ENCODE measurements around the gene PDXK. TPM values are rescaled to one million over a fixed set of nuclear protein-coding genes. Genes with fewer than 3 reads are reported as not detected.

The PDXK gene
- total RNA-seq, 1 donor from 2014 or later, result 54.0 TPM

DNA sequence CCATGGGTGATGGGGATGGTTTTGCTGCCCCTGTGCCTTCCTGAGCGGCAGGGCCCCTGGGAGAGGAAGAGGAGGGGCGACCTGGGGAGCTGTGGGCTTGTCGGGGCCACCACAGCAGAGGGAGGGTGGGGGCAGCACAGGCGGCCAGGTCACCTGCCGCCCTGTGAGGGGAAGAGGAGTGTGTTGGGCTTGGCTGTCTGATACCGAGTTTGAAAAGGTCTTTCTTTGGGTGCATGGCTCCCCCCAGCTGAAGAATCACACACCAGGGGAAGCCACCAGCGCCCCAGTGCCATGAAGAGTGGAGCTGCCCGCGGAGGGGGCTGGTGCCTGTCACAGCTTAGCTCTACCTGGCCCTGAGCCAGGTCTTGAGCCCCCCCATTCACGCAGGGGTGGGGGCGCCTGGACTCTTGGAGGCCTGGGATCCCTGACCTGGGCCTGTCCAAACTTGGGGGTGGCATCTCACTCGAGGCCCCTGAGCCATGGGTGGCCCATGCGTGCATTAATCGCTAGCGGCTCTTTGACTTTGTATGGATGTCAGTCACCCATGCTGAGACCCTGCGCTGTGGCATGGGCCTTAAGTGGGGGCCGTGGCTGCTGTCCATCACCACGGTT, 30.8 kb downstream of the PDXK start:
- Histone ChIP-seq H3K4me1 (no peaks in the 10 kb centered on the region), H2AFZ (replicated peaks) (no peak overlapping the region), H3K4me3 (no peak overlapping the region), H3K27me3 (no peaks in the 10 kb centered on the region), H3K36me3 (no peaks in the 10 kb centered on the region), H3F3A (ENCODE audit: low read depth) (no peaks in the 10 kb centered on the region), H3K9ac (no peak overlapping the region), H4K20me1 (ENCODE audit: low read depth) (no peaks in the 10 kb centered on the region), H3K4me2 (no peak overlapping the region), H3K79me2 (ENCODE audit: low read depth) (no peaks in the 10 kb centered on the region), H3K9me3 (ENCODE audit: low read depth) (no peaks in the 10 kb centered on the region), H3K27ac (no peak overlapping the region)
- no peak for TF ChIP-seq EZH2phosphoT487 (IDR thresholded peaks at IDR 0.05)
- no peak for TF ChIP-seq EZH2 (IDR thresholded peaks at IDR 0.05)
- TF ChIP-seq, protein P1, sequence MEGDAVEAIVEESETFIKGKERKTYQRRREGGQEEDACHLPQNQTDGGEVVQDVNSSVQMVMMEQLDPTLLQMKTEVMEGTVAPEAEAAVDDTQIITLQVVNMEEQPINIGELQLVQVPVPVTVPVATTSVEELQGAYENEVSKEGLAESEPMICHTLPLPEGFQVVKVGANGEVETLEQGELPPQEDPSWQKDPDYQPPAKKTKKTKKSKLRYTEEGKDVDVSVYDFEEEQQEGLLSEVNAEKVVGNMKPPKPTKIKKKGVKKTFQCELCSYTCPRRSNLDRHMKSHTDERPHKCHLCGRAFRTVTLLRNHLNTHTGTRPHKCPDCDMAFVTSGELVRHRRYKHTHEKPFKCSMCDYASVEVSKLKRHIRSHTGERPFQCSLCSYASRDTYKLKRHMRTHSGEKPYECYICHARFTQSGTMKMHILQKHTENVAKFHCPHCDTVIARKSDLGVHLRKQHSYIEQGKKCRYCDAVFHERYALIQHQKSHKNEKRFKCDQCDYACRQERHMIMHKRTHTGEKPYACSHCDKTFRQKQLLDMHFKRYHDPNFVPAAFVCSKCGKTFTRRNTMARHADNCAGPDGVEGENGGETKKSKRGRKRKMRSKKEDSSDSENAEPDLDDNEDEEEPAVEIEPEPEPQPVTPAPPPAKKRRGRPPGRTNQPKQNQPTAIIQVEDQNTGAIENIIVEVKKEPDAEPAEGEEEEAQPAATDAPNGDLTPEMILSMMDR (IDR thresholded peaks at IDR 0.05), result no peak
- H3K4me1 Mint-ChIP-seq, result no peaks in the 10 kb centered on the region
- no peaks in the 10 kb centered on the region for H3K9me3 Mint-ChIP-seq
- H3K4me3 Mint-ChIP-seq, result no peak overlapping the region
- H3K27ac Mint-ChIP-seq, result no peak overlapping the region
- peaks cover 5% of the 10 kb centered on the region for H3K27me3 Mint-ChIP-seq (ENCODE audit: insufficient read depth, low read depth)
- no peak for DNase-seq (ENCODE audit: low spot score)
- peaks cover 16% of the 10 kb centered on the region for H3K36me3 Mint-ChIP-seq

DNA sequence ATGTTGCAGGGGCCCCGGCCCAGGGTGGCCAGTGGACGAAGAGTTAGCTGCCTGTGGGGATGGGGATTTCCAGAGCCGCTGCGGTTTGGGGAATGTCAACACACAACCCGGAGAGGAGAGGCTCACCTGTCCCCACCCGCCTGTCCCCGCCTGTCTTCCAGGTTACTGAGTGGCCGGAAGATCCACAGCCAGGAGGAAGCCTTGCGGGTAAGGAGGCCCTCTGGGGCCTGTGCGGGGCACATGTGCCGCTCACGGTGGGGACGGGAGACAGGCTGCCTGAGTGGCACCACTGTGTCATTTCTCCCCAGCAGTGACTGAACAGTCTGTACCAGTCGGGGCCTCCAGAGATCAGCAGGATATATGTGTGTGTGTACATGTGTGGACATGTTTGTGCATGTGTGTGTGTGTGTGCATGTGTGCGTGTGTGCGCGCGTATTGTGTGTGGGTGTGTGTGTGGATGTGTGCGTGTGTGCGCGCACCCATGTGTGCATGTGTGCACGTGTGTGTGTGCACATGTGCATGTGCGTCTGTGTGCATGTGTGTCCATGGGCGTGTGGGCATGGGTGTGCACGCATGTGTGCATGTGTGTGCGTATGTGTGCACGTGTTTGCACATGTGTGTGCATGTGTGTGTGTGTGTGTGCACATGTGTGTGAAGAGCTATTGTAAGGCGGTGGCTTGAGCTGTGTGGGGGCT, 31.6 kb downstream of the PDXK start:
- Histone ChIP-seq H3K9me3 (ENCODE audit: low read depth) (no peaks in the 10 kb centered on the region), H3K9ac (no peak overlapping the region), H3K27ac (no peak overlapping the region), H3K4me3 (no peak overlapping the region), H3K36me3 (no peaks in the 10 kb centered on the region), H3K4me2 (no peak overlapping the region), H3K4me1 (no peaks in the 10 kb centered on the region), H4K20me1 (ENCODE audit: low read depth) (no peaks in the 10 kb centered on the region), H2AFZ (replicated peaks) (no peak overlapping the region), H3F3A (ENCODE audit: low read depth) (no peaks in the 10 kb centered on the region), H3K27me3 (no peaks in the 10 kb centered on the region), H3K79me2 (ENCODE audit: low read depth) (no peaks in the 10 kb centered on the region)
- H3K9me3 Mint-ChIP-seq, result no peaks in the 10 kb centered on the region
- H3K4me1 Mint-ChIP-seq, result no peaks in the 10 kb centered on the region
- peak overlapping the region; percentile 43 for H3K27ac Mint-ChIP-seq
- H3K36me3 Mint-ChIP-seq, result peaks cover 12% of the 10 kb centered on the region
- H3K27me3 Mint-ChIP-seq (ENCODE audit: insufficient read depth, low read depth), result peaks cover 5% of the 10 kb centered on the region
- DNase-seq (ENCODE audit: low spot score), result no peak
- TF ChIP-seq, protein P1 (IDR thresholded peaks at IDR 0.05), result no peak
- TF ChIP-seq EZH2 (IDR thresholded peaks at IDR 0.05) (no peak), EZH2phosphoT487 (IDR thresholded peaks at IDR 0.05) (no peak)
- H3K4me3 Mint-ChIP-seq, result no peak overlapping the region

DNA sequence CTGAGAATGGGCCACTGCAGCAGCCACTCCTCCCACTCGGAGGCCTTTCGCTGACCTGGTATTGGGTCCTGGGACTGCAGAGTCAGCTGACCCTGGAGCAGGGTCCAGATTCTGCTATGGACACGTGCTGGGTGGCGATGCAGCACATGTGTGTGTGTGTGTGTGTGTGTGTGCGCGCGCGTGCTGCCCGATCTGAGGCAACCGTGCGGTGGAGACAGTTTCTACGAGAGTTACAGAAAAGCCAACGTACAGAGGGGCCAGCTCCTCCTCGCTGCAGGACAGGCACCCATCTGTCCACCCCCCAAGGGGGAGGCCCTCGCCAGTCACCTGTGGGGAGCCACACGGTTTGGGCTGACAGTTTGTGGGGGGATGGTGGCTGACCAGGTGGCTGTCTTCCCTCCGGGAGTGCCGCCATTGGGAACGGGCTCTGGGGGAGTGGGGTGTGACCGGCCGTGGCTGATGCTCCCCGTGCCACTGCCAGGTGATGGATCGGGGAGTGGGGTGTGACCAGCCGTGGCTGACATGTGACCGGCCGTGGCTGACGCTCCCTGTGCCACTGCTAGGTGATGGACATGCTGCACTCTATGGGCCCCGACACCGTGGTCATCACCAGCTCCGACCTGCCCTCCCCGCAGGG, 33.1 kb downstream of the PDXK start:
- H3K4me3 ChIP-seq, result no peak overlapping the region
- Mint-ChIP-seq H3K36me3 (peaks cover 17% of the 10 kb centered on the region), H3K27ac (no peak overlapping the region), H3K9me3 (no peaks in the 10 kb centered on the region), H3K4me1 (no peaks in the 10 kb centered on the region), H3K4me3 (no peak overlapping the region), H3K27me3 (ENCODE audit: insufficient read depth, low read depth) (peaks cover 2% of the 10 kb centered on the region)
- no peak for DNase-seq (ENCODE audit: low spot score)
- H3K4me2 ChIP-seq, result no peak overlapping the region
- H3F3A ChIP-seq (ENCODE audit: low read depth), result no peaks in the 10 kb centered on the region
- no peaks in the 10 kb centered on the region for H3K79me2 ChIP-seq (ENCODE audit: low read depth)
- no peak overlapping the region for H2AFZ ChIP-seq (replicated peaks)
- no peak overlapping the region for H3K9ac ChIP-seq
- no peaks in the 10 kb centered on the region for H3K27me3 ChIP-seq
- no peaks in the 10 kb centered on the region for H3K4me1 ChIP-seq
- TF ChIP-seq, protein P1 (IDR thresholded peaks at IDR 0.05), result no peak
- no peak for TF ChIP-seq EZH2phosphoT487 (IDR thresholded peaks at IDR 0.05)
- TF ChIP-seq EZH2 (IDR thresholded peaks at IDR 0.05), result no peak
- no peaks in the 10 kb centered on the region for H3K9me3 ChIP-seq (ENCODE audit: low read depth)
- H3K27ac ChIP-seq, result no peak overlapping the region
- no peaks in the 10 kb centered on the region for H3K36me3 ChIP-seq
- H4K20me1 ChIP-seq (ENCODE audit: low read depth), result no peaks in the 10 kb centered on the region
